UCSD-AML1 (cell line): ENCODE measurements around the gene GLT1D1.

Source experiments
- DNase-seq: peaks from one replicate; lab custom pipeline; 2025; ENCODE audit not compliant: unreplicated experiment; lab: John Stamatoyannopoulos, UW

GLT1D1 gene

DNA sequence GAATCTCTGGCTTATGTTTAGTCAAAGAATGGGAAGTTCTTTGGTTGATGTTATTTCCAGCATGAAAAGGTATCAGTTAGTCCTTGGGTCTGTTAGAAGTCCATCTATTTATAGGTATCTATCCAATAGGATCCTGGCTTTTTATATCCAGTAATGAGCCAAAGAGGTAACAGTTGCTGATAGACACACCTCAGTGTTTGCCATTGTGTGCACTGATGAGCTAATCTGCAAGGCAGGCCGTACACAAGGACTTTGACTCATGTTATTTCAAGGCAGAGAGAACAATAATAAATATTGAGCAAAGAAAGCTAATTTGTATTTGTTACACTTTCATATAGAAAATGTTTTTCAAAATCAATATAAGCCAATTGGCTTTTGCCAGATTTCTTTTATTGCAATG, 56.4 kb downstream of the GLT1D1 start:
- no peak for DNase-seq

DNA sequence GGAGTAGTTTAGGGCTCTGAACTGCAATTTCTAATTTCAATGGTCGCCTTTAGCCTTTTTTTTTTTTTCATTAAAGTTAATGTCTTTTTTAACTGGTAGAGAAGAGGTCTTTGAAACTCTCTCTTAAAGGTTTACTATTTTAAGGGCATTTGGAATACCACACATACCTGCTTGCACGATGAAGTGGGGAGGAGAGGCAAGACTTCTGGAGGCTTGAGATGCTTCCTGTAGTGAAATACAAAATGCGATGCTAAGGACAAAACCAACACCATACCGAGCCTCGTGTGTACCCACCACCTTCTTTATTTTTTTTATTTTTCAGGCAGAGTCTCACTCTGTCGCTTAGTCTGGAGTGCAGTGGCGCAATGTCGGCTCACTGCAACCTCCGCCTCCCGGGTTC, 57.4 kb downstream of the GLT1D1 start:
- DNase-seq: no peak

DNA sequence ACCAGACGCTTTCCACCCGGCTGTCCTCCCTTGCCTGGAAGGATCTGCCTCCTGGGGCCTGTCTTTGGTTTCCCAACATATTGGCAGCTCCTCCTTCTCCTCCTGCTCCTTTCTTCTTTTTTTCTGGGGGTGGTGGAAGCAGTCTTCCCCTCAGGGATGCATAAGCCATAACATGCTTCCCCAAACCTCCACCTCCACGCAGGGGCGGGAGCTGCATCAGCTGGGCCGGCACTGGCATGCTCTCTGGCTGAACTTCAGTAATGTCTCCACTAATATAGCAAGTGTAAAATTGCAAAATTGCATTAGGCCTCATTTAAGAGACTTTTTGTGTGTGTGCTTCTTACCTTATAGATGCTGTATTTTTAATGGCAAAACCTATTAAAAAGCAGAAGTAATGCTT, 58.6 kb downstream of the GLT1D1 start:
- DNase-seq: no peak

DNA sequence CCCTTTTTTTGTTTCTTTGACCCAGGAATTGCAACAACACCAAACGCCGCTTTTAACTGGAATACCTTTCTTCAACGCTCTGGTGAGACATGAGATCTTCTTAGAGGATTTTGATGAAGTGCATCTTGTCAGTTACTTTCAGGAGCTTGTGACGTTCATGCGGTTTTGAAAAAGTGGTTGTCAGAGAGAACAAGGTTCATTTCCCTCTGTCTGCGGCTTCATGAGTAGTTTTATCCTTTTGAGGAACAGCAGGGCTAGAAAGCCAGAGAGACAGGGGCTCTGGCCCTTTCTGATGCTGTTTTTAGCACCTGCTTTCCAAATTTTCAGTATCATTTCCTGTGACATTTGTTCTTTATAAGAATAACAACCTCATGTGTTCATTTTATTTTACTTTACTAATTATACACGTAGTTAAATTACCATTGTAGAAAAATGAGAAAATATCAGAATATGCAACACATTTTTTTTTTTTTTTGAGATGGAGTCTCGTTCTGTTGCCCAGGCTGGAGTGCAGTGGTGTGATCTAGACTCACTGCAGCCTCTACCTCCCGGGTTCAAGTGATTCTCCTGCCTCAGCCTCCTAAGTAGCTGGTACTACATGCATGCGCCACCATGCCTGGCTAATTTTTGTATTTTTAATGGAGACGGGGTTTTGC, 61.8 kb downstream of the GLT1D1 start:
- no peak for DNase-seq

DNA sequence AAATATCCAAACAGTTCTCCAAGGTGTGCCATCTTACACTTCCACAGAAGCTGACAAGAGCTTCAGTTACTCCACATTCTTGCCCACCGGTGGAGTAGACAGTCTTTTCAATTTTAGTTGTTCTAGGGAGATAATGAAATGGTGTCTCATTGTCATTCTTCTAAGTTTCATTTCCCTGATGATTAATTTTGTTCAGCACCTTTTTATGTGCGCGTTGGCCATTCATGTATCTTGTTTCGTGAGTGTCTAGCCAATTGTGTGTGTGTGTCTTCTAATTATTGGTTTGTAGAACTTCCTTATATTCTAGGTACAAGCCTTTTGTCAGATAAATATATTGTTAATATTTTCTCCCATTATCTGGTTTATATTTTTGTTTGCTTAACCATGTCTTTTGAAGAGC, 63.1 kb downstream of the GLT1D1 start:
- no peak for DNase-seq

DNA sequence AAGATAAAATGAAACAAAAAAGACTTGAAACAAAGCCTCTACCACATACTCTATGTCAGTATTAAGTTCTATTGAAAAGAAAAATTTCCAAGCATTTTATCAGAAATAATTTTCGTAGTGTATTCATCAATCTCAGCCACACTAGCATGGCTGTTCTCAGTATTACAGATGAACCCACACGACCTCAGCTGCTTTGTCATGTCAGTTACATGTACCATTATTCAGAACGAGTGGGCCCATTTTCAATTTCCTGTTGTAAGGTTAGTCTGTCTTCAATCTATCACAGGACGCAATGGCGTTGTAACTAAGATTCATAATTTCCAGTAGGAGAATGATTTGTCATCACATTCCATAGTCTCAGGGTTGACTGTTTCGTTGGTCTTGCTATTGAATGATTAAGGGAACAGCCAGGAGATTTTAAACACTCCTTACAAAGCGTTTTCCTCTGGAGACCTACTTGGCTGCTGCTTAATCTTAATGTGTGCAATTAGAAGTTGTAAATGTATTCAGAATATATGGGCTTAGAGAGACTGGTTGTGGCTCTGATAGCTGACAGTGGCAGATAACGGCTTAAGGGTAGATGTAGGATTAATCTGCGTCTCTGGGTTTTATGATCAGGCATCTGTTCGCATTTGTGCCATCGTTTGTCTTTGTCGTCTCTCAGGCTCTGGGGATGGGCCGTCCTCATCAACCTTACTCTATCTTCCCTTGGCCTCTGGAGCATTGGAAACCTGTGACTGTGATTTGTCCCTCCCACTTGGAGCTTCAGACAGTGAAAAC, 65.4 kb downstream of the GLT1D1 start:
- no peak for DNase-seq

DNA sequence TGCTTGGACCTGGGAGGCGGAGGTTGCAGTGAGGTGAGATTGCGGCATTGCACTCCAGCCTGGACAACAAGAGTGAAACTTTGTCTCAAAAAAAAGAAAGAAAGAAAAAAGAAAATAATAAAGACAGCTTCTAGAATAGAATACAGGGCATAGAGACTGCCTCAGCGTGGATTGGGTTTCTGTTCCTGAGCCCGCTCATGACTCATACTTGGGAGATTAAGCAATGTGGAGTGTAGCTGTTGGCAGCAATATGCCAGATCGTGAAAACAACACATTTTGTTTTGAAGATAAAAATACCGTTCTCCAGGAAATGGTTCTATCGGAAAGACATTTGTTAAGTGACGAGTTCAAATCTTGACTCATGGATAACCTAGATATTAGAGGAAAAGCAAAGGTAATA, 67.2 kb downstream of the GLT1D1 start:
- no peak for DNase-seq

DNA sequence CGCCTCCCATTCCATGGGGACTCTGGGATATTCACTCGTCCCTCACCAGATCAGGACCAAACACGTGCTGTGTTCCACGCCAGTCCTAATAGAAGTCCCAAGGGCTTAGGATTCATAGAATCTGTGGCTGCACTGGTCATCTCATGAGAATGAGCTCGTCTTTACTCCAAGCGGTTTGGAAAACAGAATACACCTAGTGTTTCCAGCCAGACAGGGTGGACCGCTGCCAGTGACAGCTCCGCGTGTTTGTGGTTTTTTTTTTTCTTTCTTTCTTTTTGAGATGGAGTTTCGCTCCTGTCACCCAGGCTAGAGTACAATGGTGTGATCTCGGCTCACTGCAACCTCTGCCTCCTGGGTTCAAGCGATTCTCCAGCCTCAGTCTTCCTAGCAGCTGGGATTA, 75.1 kb downstream of the GLT1D1 start:
- no peak for DNase-seq

DNA sequence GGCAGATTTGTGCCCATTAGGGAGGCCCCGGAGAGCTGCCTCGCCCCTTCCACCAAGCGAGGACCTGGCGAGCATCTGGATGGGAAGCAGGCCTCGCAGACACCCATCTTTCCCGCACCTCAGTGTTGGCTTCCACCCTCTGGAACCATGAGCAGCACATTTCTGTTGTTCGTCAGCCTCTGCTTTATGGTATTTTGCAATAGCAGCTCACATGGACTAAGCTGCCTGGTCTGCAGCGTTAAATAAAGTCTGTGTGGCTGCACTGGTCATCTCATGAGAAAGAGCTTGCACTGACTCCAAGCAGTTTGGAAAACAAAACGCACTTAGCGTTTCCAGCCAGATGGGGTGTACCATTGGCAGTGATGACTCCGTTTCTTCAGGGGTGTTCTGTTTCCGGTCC, 75.8 kb downstream of the GLT1D1 start:
- no peak for DNase-seq

DNA sequence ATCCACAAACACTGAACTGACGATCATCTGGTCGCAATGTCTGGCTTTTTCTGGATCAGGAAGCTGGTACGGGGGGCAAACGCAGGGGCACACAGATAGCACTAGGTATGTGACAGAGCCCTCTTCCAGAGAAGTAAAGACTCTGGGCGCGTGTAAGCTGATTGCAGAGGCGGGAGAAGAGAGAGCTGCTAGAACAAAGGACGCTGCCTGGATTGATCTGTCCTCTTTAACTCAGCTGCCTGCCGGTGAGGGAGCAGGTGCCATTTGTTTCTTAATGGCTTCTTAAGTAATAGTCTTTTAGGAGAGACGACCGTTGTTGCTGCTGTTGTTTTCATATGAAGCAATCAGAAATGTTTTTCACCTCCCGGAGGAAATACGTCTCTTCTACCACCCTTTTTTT, 77.3 kb downstream of the GLT1D1 start:
- DNase-seq: no peak

DNA sequence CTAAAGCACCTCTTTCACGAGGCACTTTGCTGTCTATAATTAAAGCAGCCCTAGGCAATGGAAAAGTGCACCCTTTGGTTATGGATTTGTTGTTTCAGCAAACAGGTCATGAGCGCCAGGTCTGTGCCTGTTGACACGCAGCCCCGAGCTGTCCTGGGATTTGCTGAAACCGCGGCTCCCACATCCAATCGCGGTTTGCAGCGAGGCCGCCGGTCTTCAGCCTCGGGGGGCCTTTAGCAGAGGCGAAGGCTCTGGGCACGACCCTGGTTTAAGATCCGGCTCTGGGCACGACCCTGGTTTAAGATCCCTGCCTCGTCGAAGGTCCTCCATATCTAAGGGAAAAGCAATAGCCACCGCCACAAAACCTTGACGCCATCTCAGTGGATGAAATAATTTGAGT, 79.2 kb downstream of the GLT1D1 start:
- DNase-seq: no peak

DNA sequence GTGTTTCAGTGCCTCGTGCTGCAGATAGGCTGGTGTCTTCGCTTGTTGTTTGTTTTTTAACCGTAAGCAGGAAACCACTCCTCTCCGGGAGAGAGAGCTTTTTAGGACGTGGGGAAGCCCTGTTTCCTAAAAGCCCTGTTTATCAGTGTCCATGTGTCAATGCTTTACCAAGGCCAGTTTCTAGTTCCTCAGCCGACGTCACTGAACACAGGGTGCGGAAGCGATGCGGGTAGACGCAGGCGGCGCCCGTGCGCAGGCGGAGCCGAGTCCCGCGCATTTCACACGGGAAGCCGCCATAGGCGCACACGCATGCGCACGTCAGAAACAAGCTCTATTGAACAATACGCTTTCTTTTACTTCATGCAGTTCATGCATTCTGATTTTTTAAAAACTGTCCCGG, 79.8 kb downstream of the GLT1D1 start:
- no peak for DNase-seq

DNA sequence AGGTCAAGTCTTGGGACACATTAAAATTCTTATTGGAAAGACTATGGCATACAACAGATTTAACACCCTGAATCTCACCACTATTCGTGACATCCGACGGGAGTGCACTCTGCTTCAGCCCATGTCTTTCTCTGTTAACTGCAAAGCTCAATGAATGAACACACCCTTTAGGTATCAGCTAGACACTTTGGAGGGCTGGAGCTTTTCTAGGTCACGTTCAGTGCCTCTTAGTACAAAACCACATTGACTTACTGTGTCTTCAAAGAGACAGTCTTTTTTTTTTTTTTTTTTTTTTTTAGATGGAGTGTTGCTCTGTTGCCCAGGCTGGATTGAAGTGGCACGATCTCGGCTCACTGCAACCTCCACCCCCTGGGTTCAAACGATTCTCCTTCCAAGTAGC, 80.6 kb downstream of the GLT1D1 start:
- DNase-seq: no peak

DNA sequence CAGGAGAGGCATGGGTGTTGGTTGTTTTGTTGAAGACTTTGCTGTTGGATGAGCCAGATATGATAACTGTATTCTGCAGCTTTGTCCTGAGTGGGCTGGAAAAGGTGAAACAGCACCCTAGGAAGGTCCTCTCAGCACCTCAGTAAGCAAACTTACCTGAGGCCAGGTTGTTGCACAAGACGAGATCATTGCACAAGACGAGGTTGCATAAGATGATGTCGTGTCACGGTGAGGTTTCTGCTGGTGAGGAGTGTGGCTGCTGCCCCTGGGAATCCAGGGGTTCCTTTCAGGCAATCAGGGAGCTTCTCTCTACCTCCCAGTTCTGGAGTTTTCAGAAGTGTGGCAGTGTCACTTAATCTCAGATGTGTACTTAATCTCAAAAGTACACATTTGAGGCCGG, 85.6 kb downstream of the GLT1D1 start:
- DNase-seq: no peak

DNA sequence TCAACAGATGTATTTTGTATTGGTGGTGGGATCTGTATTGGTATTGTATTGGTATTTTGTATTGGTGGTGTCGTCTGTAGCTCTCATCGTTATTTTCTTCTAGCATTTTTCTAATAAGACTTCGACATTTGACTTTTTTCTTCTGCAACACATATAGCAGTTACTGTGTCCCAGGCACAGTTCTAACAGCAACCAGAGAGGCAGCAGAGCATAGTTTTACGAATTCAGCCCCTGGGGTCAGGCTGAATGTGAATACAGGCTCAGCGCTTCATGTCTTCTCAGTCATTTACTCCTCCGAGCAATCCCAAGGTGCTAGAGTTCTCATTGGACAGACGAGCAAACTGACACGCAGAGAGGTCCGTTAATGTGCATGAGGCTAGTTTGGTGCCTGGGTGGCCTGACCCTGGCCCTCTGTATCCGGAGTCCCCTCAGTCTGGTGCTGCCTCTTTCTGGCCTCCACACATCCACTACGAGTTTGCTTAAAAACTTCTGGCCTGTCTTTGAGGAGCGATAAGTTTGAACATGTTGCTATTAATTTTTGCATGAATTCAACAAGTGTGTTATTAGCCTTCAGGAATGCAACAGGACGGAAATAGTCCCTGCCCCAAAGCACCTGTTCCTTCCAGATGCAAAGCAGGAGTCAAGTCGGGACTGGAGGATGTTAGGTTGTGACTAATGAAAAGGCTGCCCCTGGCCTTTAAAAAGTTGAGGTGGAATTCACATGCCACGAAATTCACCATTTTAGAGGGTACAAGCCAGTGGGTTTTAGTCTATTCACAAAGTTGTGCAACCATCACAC, 87.0 kb downstream of the GLT1D1 start:
- no peak for DNase-seq

DNA sequence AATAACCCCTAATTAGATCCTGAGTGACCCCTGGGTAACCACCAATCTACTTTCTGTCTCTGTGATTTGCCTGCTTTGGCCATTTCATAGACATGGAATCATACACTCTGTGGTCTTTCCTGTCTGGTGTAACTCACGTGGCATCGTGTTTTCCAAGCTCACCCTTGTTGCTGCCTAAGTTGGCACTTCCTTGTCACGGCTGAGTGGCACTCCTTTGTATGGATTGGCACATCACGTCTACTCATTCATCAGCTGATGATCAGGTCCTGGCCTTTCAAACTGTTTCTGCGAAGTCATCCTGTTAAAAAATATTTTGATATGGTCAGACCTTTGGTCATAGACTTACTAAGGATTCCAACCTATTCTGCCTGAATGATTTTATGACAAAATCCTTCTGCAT, 87.7 kb downstream of the GLT1D1 start:
- DNase-seq: no peak

DNA sequence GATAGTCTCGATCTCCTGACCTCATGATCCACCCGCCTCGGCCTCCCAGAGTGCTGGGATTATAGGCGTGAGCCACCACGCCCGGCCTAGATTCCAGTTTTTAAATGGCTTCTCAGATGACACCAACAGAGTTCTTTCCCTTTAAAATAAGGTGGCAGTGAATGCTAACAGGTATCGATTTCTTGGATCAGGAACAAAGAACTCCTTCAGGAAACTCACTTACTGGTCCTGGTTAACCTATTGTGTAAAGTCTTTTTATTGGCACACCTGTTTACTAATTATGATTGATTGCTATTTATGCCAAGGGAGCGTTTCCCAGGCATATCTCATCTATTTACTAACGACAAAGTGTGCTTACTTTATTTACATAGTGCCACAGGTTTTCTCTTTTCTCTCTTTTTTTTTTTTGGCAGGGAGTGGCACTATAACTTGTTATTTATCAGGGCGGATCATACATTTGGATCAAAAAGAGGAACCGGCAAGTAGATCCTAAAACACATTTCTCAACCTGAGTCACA, 89.7 kb downstream of the GLT1D1 start:
- DNase-seq: no peak

DNA sequence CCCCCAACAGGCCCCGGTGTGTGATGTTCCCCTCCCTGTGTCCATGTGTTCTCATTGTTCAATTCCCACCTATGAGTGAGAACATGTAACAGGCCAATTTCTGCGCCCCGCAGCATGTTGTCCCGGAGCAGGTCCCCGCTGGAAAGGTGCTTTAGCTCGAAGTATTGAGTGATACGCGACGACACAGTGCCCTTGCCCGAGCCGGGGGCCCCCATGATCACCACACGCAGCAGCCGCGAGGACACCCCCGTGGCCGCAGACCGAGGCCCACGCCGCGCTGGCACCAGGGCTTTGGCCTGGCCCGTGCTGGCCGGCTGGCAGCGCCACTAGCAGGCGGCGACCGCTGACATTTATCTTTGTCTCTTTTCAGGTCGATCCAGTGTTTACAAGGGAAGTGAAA, 91.7 kb downstream of the GLT1D1 start:
- no peak for DNase-seq

DNA sequence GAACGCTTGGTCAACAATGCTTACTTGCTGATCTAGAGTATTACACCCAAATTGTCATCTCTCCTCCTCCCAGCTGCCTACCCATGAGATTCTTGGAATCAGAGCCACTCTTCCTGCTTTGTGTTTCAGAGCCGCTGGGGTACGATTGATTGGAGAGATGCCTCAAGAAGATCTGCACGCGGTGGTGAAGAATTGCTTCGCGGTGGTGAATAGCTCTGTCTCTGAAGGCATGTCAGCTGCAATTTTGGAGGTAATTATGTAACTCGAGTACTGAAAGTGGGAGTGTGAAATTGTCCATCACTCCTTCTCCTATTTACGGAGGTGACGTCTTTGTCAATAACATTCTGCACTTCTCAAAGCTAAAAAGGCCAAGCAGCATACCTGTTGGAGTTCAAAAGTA, 93.9 kb downstream of the GLT1D1 start:
- no peak for DNase-seq

DNA sequence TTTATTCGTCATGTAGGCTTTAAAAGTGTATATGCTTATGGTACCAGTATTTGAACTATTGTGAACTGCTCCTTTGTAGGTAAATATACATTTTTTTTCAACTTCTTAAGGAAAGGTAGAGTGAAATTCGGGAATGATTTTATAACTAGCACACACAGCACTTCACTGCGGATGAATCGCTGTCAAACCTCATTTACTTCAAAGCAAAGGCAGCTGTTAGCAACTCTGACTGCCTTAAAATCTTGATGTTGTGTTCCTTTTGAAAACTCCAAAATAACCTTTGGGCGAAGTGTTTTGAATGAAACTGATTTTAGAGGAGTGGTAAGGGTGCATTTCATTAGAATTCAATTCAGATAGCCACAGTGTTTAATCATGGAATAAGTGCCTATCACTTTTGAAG, 95.8 kb downstream of the GLT1D1 start:
- DNase-seq: no peak

DNA sequence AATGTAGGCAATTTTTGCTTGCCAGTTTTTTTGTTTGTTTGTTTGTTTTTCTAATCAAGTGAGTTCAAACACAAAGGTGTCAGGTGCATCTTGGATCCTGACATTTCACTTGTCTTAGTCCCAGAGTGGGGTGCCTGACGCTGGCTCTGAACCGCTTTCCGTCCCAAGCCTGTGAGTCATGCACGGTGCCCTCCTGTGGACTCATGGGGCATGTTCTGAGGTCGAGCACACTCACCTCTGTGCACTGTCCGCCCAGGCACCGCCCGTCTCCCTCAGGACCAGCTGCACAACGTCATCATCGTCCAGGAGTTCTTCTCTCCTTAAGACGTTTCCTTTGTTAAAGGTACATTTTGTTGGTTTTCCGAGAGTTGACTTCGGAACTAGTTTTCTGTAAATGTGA, 98.2 kb downstream of the GLT1D1 start:
- no peak for DNase-seq

DNA sequence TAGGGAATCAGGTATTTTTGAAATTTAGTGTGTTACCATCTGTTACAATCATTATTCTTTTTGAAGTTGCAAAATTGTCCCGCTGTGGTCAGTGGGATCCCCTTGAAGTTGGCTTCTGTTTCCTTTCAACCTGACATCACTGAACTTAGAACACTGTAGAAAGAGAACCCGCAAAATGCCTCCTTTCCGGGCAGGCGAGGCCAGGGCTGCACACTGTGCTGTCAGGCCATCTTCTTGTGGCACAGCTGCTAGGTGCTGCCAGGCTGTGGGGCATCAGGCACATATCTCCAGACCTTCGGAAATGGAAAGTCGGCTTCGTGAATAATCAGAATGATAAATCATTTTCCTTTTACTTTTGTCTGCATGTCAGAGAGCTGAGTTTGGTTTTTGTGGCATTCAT, 103.5 kb downstream of the GLT1D1 start:
- DNase-seq: no peak
